Heart left ventricle (tissue), 16 donors: ENCODE results near the gene WFIKKN2. TPM values are rescaled to one million over a fixed set of nuclear protein-coding genes. Genes with fewer than 3 reads are reported as not detected.
A peak's percentile ranks its signal among the peaks of the same experiment; 100 is the strongest.

Experiments used
- ATAC-seq, 4 donors: fragments of 200-7000 bp; cut with Tn5 transposase; one replicate each; pipeline ENCODE4 v1.9.1; 2020 to 2022; ENCODE audit warnings: moderate library complexity in 4 of 4, mild to moderate bottlenecking in 3 of 4, moderate number of reproducible peaks in 1 of 4
- DNase-seq, 5 donors: peaks; one replicate each; pipeline ENCODE4 v3.0.0-alpha.2; 2020
- H3K27ac ChIP-seq, 12 donors: fragments of 200-600 bp; sonication (generic) in 4 of 12; one replicate each; pipeline versions ENCODE4 v1.5.0 to v1.8.0; 2016 to 2022; ENCODE audit warnings: mild to moderate bottlenecking in 2 of 12
- H3K27me3 ChIP-seq, 9 donors: fragments of 200-600 bp; sonication (generic) in 2 of 9; one replicate each; pipeline versions ENCODE4 v1.5.1 to v1.8.0; 2016 to 2022; ENCODE audit warnings: mild to moderate bottlenecking in 3 of 9
- H3K36me3 ChIP-seq, 9 donors: fragments of 200-600 bp; sonication (generic) in 2 of 9; one replicate each; pipeline versions ENCODE4 v1.5.0 to v1.8.0; 2018 to 2022; ENCODE audit warnings: mild to moderate bottlenecking in 2 of 9
- H3K4me1 ChIP-seq, 12 donors: fragments of 200-600 bp; sonication (generic) in 4 of 12; one replicate each; pipeline versions ENCODE4 v1.5.0 to v1.8.0; 2016 to 2022; ENCODE audit warnings: mild to moderate bottlenecking in 3 of 12
- H3K4me3 ChIP-seq, 12 donors: fragments of 200-600 bp; sonication (generic) in 4 of 12; one replicate each; pipeline versions ENCODE4 v1.5.0 to v1.8.0; 2017 to 2022; ENCODE audit warnings: mild to moderate bottlenecking in 9 of 12, moderate library complexity in 4 of 12
- H3K9me3 ChIP-seq, 12 donors: fragments of 200-600 bp; sonication (generic) in 4 of 12; one replicate each; pipeline versions ENCODE4 v1.5.0 to v1.8.0; 2016 to 2022; ENCODE audit warnings: mild to moderate bottlenecking in 1 of 12
- CTCF ChIP-seq, 12 donors: fragments of 200-600 bp; sonication (generic) in 4 of 12; IDR thresholded peaks; one replicate each; pipeline versions ENCODE4 v1.5.0 to v1.8.0; 2018 to 2022; ENCODE audit warnings: antibody characterized with exemption in 12 of 12, mild to moderate bottlenecking in 5 of 12
- POLR2A ChIP-seq, 2 donors: fragments of 450-650 bp; IDR thresholded peaks; one replicate each; pipeline ENCODE4 v1.6.1; 2017; ENCODE audit warnings: antibody characterized with exemption in 2 of 2, mild to moderate bottlenecking in 2 of 2, moderate library complexity in 2 of 2
- WGBS, 4 donors: extraction: QIAGEN DNeasy Blood & Tissue Kit in 2 of 4; methylation state at CpG; one replicate each; pipeline versions ENCODE4 v1.1.5 to v1.1.7; 2013 to 2018; 5-methylcytosine and 5-hydroxymethylcytosine counted together
- intact Hi-C, 10 donors: fragments of 100-400 bp; cut with DNase I; formaldehyde crosslinking; loops; one replicate each; pipeline versions ENCODE4 v1.11.1 to v1.14.2; 2022
- polyA plus RNA-seq, 2 donors: library from polyadenylated mRNA; stranded (reverse); fragments of 200-250 nt; gene quantifications; one replicate each; pipeline ENCODE4 v1.2.3, GENCODE V29; 2013
- total RNA-seq, 9 donors: library from RNA; depleted of rRNA in 2 of 9; stranded (reverse); fragments of >200 nt in 2 of 9; fragmentation: NEBNext Ultra II Directional in 3 of 9; extraction: Animal tissue kit (Norgen Biotek cat#: 25700) in 3 of 9; gene quantifications; one replicate each; pipeline versions ENCODE4 v1.1.0 to v1.2.4, GENCODE V29; 2016 to 2023
- donor health status: ischemic (EF 13 %, LVEDD 7.1; RV severe dilation, severe dysfunction).
- donor health status: healthy with polysubstance abuse.
- donor health status: DM: no; HTN: yes; CAD: no.
- donor health status: DM: no; HTN: no; CAD: no.
- donor health status: ischemic (EF 25% LVEDD 6.9; RV normal size, moderate dysfunction).
- donor health status: ischemic (EF 25% LVEDD 5.7; RV mildly dilated, moderate dysfunction).
- donor health status: healthy.
- donor health status: DM: yes; HTN: yes; CAD: no.
- donor health status: ischemic (EF 35%, LVEDD 5.7; RV mildly dilated, moderate dysfunction).
- donor health status: nonischemic (EF 11% LVEDD 7.7; RV severe dilation, severe dysfunction).
- donor health status: DM: yes; HTN: yes; CAD: no.
- donor health status: PGD.
- donor health status: ischemic (EF 29% LVEDD 5.4; RV normal size, mild dysfunction).
- donor health status: nonischemic (EF 23%, LVEDD 6.1; RV moderate dilation, normal function).

WFIKKN2 gene
- total and polyA plus RNA-seq, 11 donors = 0.08 to 0.75 (median 0.24) TPM; not detected in 2

- ATAC-seq (no peak), DNase-seq (no peak)
- H3K9me3 ChIP-seq = no peaks in the 10 kb centered on the region
- peaks cover 0 to 9% (median 7%) of the 10 kb centered on the region in 9 donors for H3K36me3 ChIP-seq
- H3K4me1 ChIP-seq = peaks cover 0 to 54% (median 29%) of the 10 kb centered on the region in 12 donors
- H3K27me3 ChIP-seq = no peaks in the 10 kb centered on the region
- intact Hi-C loops = loop anchor here (5.0 to 10.0 kb wide), 9 partner anchors 39 to 297 kb away; partner anchors contain the start of genes NME2 (in 2 of the 10) and SPAG9 (in 1 of the 10)
- 3 to 14% (median 5%) methylated on average over 1 of the region's 1 CpG for WGBS, 4 donors
- no peak for TF ChIP-seq CTCF (IDR thresholded peaks at IDR 0.05)
- TF ChIP-seq POLR2A (IDR thresholded peaks at IDR 0.05) = no peak
- peak overlapping the region; percentile 99 to 100 (median 100) for H3K27ac ChIP-seq
- peak overlapping the region; percentile 64 to 97 (median 88) for H3K4me3 ChIP-seq
These were observed 32.7 kb downstream of the WFIKKN2 start for GRCh38 chr17:50868140-50868438.

DNA sequence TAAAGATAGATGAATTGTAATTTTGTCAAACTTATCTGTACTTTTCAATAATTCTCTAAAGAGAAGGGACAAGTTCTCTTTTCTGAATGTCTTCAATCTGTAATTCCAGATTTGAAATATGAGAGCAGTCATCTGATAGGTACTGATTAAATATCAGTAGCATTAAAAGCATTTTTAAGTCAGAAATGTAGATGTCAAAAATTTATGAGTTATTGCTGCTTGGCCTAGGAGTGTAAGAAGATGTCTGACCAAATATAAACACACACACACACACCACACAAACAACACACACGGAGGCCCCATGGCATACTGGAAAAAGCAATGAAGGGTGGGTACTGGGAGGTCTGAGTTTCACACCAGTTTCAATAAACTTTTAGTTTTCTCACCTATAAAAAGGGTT lies 33.2 kb downstream of the WFIKKN2 start:
- Histone ChIP-seq H3K4me3 (peak overlapping the region in 8 of 12 donors; percentile 76 to 96 (median 90)), H3K9me3 (no peaks in the 10 kb centered on the region), H3K4me1 (peaks cover 0 to 51% (median 24%) of the 10 kb centered on the region in 12 donors), H3K27me3 (no peaks in the 10 kb centered on the region), H3K36me3 (peaks cover 0 to 4% (median 2%) of the 10 kb centered on the region in 9 donors), H3K27ac (peak overlapping the region; percentile 99 to 100 (median 100))
- 47 to 69% (median 60%) methylated on average over 1 of the region's 1 CpG for WGBS, 4 donors
- no peak for DNase-seq
- intact Hi-C loops = loop anchor here (5.0 to 10.0 kb wide), 9 partner anchors 39 to 296 kb away; partner anchors contain the start of genes NME2 (in 2 of the 10) and SPAG9 (in 1 of the 10)
- ATAC-seq = no peak
- TF ChIP-seq POLR2A (IDR thresholded peaks at IDR 0.05) = no peak
- TF ChIP-seq CTCF (IDR thresholded peaks at IDR 0.05) = no peak

DNA sequence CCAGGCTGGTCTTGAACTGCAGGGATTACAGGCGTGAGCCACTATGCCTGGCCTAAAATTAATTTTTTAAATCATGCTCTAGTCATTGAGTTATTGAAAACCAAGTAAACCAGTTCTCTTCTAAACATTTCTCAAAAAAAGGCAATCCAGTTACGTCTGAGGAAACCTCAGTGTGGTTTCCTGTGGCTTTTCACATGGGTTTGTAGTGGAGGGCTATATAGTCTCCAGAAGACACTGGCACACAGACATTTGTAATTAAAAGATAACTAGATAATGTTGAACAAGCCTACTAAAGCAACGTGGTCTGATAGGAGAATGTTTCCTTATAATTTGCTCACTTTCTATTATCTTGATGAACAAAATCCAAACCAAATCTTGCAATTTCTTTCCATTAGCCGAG lies 36.0 kb downstream of the WFIKKN2 start:
- whole genome bisulfite sequencing, 4 donors = 60 to 73% (median 64%) methylated on average over 4 of the region's 4 CpGs
- DNase-seq = no peak
- no peak for TF ChIP-seq CTCF (IDR thresholded peaks at IDR 0.05)
- TF ChIP-seq POLR2A (IDR thresholded peaks at IDR 0.05) = no peak
- intact Hi-C loops = loop anchor here in 3 of 10 donors (5.0 kb wide), 2 partner anchors 36 to 46 kb away; no protein-coding TSS in a partner anchor
- peak overlapping the region in 9 of 12 donors; percentile 13 to 59 (median 36) for H3K27ac ChIP-seq
- no peaks in the 10 kb centered on the region for H3K27me3 ChIP-seq
- ATAC-seq = no peak
- H3K4me1 ChIP-seq = peaks cover 0 to 37% (median 20%) of the 10 kb centered on the region in 12 donors
- H3K9me3 ChIP-seq = no peaks in the 10 kb centered on the region
- H3K36me3 ChIP-seq = no peaks in the 10 kb centered on the region
- no peak overlapping the region for H3K4me3 ChIP-seq

GRCh38 chr17:50871898-50872297 lies 36.5 kb downstream of the WFIKKN2 start:
- Histone ChIP-seq H3K9me3 (no peaks in the 10 kb centered on the region), H3K4me1 (peaks cover 0 to 37% (median 20%) of the 10 kb centered on the region in 12 donors), H3K27ac (peak overlapping the region in 9 of 12 donors; percentile 13 to 59 (median 36)), H3K36me3 (no peaks in the 10 kb centered on the region), H3K4me3 (no peak overlapping the region), H3K27me3 (no peaks in the 10 kb centered on the region)
- TF ChIP-seq CTCF (IDR thresholded peaks at IDR 0.05) = no peak
- no peak for TF ChIP-seq POLR2A (IDR thresholded peaks at IDR 0.05)
- intact Hi-C loops = loop anchor here in 3 of 10 donors (5.0 kb wide), 2 partner anchors 35 to 45 kb away; no protein-coding TSS in a partner anchor
- WGBS, 4 donors = 47 to 65% (median 53%) methylated on average over 2 of the region's 2 CpGs
- no peak for ATAC-seq
- DNase-seq = no peak
